Measurements from ENCODE around the gene SLCO4A1. TPM values are rescaled to one million over a fixed set of nuclear protein-coding genes. Genes with fewer than 3 reads are reported as not detected.

SLCO4A1 gene
- total and polyA plus RNA-seq, 2 donors (not counting 3 experiments of a cell fraction or from before 2014, with no cell fraction given) = 1.4 to 4.1 TPM

- H3K36me3 ChIP-seq (ENCODE audit: control insufficient read depth in 2 of 2, extremely low read depth in 1 of 2, insufficient read depth in 2 of 2, low read length in 2 of 2) = no peaks in the 10 kb centered on the region
- TF ChIP-seq MAX (IDR thresholded peaks at IDR 0.05; ENCODE audit: insufficient read depth, insufficient read length) (peak; percentile 91), JUN (IDR thresholded peaks at IDR 0.05; ENCODE audit: borderline replicate concordance, insufficient read depth, insufficient read length, low read depth) (peak; percentile 53), POLR2AphosphoS5 (IDR thresholded peaks at IDR 0.05; ENCODE audit: insufficient read depth, low read depth, low read length) (peak; percentile 87), MYC (IDR thresholded peaks at IDR 0.05; ENCODE audit: low read depth, low read length) (peak; percentile 85), CTCF (IDR thresholded peaks at IDR 0.05; ENCODE audit: extremely low read depth in 1 of 2, insufficient read depth in 1 of 2, low read depth in 1 of 2, low read length in 2 of 2) (no peak), FOS (IDR thresholded peaks at IDR 0.05; ENCODE audit: borderline replicate concordance, insufficient read depth, low read length) (no peak), POLR2A (IDR thresholded peaks at IDR 0.05; ENCODE audit: low read depth, low read length) (no peak), EZH2 (IDR thresholded peaks at IDR 0.05; ENCODE audit: borderline replicate concordance, low read depth, low read length, severe bottlenecking) (no peak)
- peaks cover 13% of the 10 kb centered on the region for H3K4me1 ChIP-seq (ENCODE audit: control insufficient read depth, extremely low read depth, insufficient read depth, low read length)
- H3K4me3 ChIP-seq (replicated peaks in 1 of 3; ENCODE audit: insufficient read depth in 1 of 3, low read depth in 1 of 3, low read length in 3 of 3) = no peak overlapping the region
- ChIA-PET CTCF (interaction anchor here (1.0 to 1.4 kb wide), 4 partner anchors 18 to 139 kb away, joined by 3 to 4 read pairs (median 4); no protein-coding TSS in a partner anchor), POLR2A (no interaction called here)
- peak overlapping the region; percentile 20 for H3K4me2 ChIP-seq (ENCODE audit: insufficient read depth, low read length)
- FAIRE-seq = peak; percentile 99
- DNase-seq (ENCODE audit: low read depth, low spot score) = peak; percentile 96
- peak overlapping the region; percentile 49 for H2AFZ ChIP-seq (ENCODE audit: low read depth, low read length)
- no peaks in the 10 kb centered on the region for H4K20me1 ChIP-seq (replicated peaks; ENCODE audit: control insufficient read depth, extremely low read depth, insufficient read depth, low read length)
- intact Hi-C loops (cut with micrococcal nuclease) (loop anchor here (1.0 kb wide), 4 partner anchors 9 to 139 kb away; no protein-coding TSS in a partner anchor), dilution Hi-C loops (cut with MboI; ENCODE audit: extremely low pct_ligation_motif_present, low sequenced_read_pairs) (no loop called here)
- H3K27ac ChIP-seq (ENCODE audit: insufficient read depth, low read depth, low read length) = peak overlapping the region; percentile 68
- no peaks in the 10 kb centered on the region for H3K9me1 ChIP-seq (replicated peaks; ENCODE audit: control insufficient read depth, extremely low read depth, insufficient read depth, low read length)
- no peaks in the 10 kb centered on the region for H3K27me3 ChIP-seq (ENCODE audit: control insufficient read depth in 2 of 2, insufficient read depth in 2 of 2, low read length in 2 of 2)
- peak overlapping the region; percentile 27 for H3K9ac ChIP-seq (replicated peaks; ENCODE audit: extremely low read depth, insufficient read depth, low read length)
- BruUV-seq (replicated peaks) = no TSS peak
- no peaks in the 10 kb centered on the region for H3K9me3 ChIP-seq (replicated peaks; ENCODE audit: control insufficient read depth, insufficient read depth, low read length)
- H3K79me2 ChIP-seq (ENCODE audit: control insufficient read depth, insufficient read depth, low read length) = peaks cover 2% of the 10 kb centered on the region
Observed at GRCh38 chr20:62652041-62652893, 10.0 kb downstream of the SLCO4A1 start.
